Fibroblast of lung (primary cell): ENCODE results near the gene CENPP. TPM values are rescaled to one million over a fixed set of nuclear protein-coding genes. Genes with fewer than 3 reads are reported as not detected.
A peak's percentile ranks its signal among the peaks of the same experiment; 100 is the strongest.

Experiments
- DNase-seq, 2 donors: peaks; one replicate each; pipeline versions ENCODE4 v3.0.0 to v3.0.0-alpha.2; 2010; ENCODE audit warnings: low read depth in 2 of 2
- H2AFZ ChIP-seq: 2 replicates; pipeline ENCODE4 v1.5.1; 2012; ENCODE audit warnings: low read length, control low read depth, inconsistent platforms
- H3K27ac ChIP-seq: 2 replicates; pipeline ENCODE4 v1.5.1; 2011; ENCODE audit warnings: low read length, control low read depth; ENCODE audit not compliant: insufficient read depth
- H3K27me3 ChIP-seq: 2 replicates; pipeline ENCODE4 v1.5.1; 2011; ENCODE audit warnings: mild to moderate bottlenecking, low read length; ENCODE audit not compliant: control insufficient read depth, insufficient read depth
- H3K36me3 ChIP-seq: 2 replicates; pipeline ENCODE4 v1.5.1; 2011; ENCODE audit warnings: low read length; ENCODE audit not compliant: control insufficient read depth, insufficient read depth
- H3K4me1 ChIP-seq: 2 replicates; pipeline ENCODE4 v1.5.1; 2011; ENCODE audit warnings: low read length; ENCODE audit not compliant: control insufficient read depth, insufficient read depth; ENCODE audit errors: extremely low read depth
- H3K4me2 ChIP-seq: 2 replicates; pipeline ENCODE4 v1.5.1; 2011; ENCODE audit warnings: low read length, control low read depth; ENCODE audit not compliant: insufficient read depth; ENCODE audit errors: extremely low read depth
- H3K4me3 ChIP-seq, 4 experiments: fragments of 200-600 bp in 1 of 4; sonication (generic) in 1 of 4; replicated peaks in 1 of 4; 2 replicates each; pipeline ENCODE4 v1.5.1; 2011 to 2016; ENCODE audit warnings: low read length in 4 of 4, low read depth in 3 of 4, mild to moderate bottlenecking in 3 of 4, control low read depth in 2 of 4, inconsistent platforms in 1 of 4, mixed read lengths in 1 of 4; ENCODE audit not compliant: insufficient read depth in 1 of 4; ENCODE audit errors: control extremely low read depth in 1 of 4
- H3K79me2 ChIP-seq: 2 replicates; pipeline ENCODE4 v1.5.1; 2012; ENCODE audit warnings: mild to moderate bottlenecking, low read length, inconsistent platforms; ENCODE audit not compliant: control insufficient read depth, insufficient read depth
- H3K9ac ChIP-seq: 2 replicates; pipeline ENCODE4 v1.5.1; 2011; ENCODE audit warnings: mild to moderate bottlenecking, low read length, control low read depth; ENCODE audit not compliant: insufficient read depth
- H3K9me3 ChIP-seq: 2 replicates; pipeline ENCODE4 v1.5.1; 2012; ENCODE audit warnings: low read depth, low read length; ENCODE audit not compliant: control insufficient read depth, insufficient read depth
- H4K20me1 ChIP-seq: 2 replicates; pipeline ENCODE4 v1.5.1; 2011; ENCODE audit warnings: low read length; ENCODE audit not compliant: control insufficient read depth, insufficient read depth; ENCODE audit errors: extremely low read depth
- EZH2 ChIP-seq: IDR thresholded peaks from 2 replicates; pipeline ENCODE4 v1.5.1; 2012; ENCODE audit warnings: low read length, control low read depth, mild to moderate bottlenecking; ENCODE audit errors: missing control alignments
- polyA plus RNA-seq, 2 donors: library from polyadenylated mRNA; depleted of rRNA in 1 of 2; stranded (reverse) in 1 of 2; unstranded in 1 of 2; fragments of >200 nt; gene quantifications; 2 replicates each; pipeline ENCODE4 v1.2.1, GENCODE V29; 2011 to 2012; ENCODE audit warnings: missing spikeins in 1 of 2
- total RNA-seq: library from RNA; depleted of rRNA; stranded (reverse); fragments of >200 nt; gene quantifications from 2 replicates; pipeline ENCODE4 v1.2.1, GENCODE V29; 2014
- TF ChIP-seq, protein P1 (sequence below), 2 donors: IDR thresholded peaks in 1 of 2; conservative IDR thresholded peaks in 1 of 2; 1 replicate in 1 of 2; 2 replicates in 1 of 2; pipeline ENCODE4 v1.5.1; 2011 to 2012; ENCODE audit warnings: low read length in 2 of 2, control low read depth in 1 of 2, inconsistent platforms in 1 of 2, low read depth in 1 of 2, mild to moderate bottlenecking in 1 of 2

The CENPP gene
- total and polyA plus RNA-seq, 2 donors (not counting 1 experiment from before 2014, with no cell fraction given) = 1.7 to 2.4 TPM

DNA sequence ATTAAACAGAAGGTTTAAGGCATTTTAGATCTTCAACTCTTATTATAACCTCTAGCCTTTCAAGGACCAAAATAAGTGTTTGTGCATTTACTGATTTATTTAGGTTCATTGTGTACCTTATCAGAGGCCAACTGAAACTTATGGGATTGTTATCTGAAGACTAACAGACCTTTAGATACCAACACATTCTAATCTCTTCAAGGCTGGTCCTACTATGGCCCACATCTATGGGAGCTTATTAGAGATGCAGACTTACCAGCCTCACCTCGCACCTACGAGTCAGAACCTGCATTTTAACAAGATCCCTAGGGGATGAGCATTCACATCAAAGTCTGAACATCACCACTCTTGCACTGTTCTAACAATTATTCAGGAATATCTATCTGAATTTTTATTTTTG lies 34.2 kb upstream of the CENPP start:
- H3K4me1 ChIP-seq = peaks cover 2% of the 10 kb centered on the region
- H3K79me2 ChIP-seq = peaks cover 51% of the 10 kb centered on the region
- no peak for DNase-seq
- H3K4me3 ChIP-seq = peak overlapping the region in 2 of 4 experiments; percentile 87 to 89
- H3K27ac ChIP-seq = no peak overlapping the region
- H3K4me2 ChIP-seq = peak overlapping the region; percentile 77
- no peak overlapping the region for H3K9ac ChIP-seq
- peaks cover 2% of the 10 kb centered on the region for H3K36me3 ChIP-seq
- no peak overlapping the region for H2AFZ ChIP-seq
- H4K20me1 ChIP-seq = no peaks in the 10 kb centered on the region
- no peaks in the 10 kb centered on the region for H3K27me3 ChIP-seq
- no peak for TF ChIP-seq EZH2
- TF ChIP-seq, protein P1, sequence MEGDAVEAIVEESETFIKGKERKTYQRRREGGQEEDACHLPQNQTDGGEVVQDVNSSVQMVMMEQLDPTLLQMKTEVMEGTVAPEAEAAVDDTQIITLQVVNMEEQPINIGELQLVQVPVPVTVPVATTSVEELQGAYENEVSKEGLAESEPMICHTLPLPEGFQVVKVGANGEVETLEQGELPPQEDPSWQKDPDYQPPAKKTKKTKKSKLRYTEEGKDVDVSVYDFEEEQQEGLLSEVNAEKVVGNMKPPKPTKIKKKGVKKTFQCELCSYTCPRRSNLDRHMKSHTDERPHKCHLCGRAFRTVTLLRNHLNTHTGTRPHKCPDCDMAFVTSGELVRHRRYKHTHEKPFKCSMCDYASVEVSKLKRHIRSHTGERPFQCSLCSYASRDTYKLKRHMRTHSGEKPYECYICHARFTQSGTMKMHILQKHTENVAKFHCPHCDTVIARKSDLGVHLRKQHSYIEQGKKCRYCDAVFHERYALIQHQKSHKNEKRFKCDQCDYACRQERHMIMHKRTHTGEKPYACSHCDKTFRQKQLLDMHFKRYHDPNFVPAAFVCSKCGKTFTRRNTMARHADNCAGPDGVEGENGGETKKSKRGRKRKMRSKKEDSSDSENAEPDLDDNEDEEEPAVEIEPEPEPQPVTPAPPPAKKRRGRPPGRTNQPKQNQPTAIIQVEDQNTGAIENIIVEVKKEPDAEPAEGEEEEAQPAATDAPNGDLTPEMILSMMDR (conservative IDR thresholded peaks at IDR 0.05 in 1 of 2, IDR thresholded peaks at IDR 0.05 in 1 of 2; ENCODE audit: low read depth in 1 of 2, low read length in 2 of 2) = no peak
- no peaks in the 10 kb centered on the region for H3K9me3 ChIP-seq

DNA sequence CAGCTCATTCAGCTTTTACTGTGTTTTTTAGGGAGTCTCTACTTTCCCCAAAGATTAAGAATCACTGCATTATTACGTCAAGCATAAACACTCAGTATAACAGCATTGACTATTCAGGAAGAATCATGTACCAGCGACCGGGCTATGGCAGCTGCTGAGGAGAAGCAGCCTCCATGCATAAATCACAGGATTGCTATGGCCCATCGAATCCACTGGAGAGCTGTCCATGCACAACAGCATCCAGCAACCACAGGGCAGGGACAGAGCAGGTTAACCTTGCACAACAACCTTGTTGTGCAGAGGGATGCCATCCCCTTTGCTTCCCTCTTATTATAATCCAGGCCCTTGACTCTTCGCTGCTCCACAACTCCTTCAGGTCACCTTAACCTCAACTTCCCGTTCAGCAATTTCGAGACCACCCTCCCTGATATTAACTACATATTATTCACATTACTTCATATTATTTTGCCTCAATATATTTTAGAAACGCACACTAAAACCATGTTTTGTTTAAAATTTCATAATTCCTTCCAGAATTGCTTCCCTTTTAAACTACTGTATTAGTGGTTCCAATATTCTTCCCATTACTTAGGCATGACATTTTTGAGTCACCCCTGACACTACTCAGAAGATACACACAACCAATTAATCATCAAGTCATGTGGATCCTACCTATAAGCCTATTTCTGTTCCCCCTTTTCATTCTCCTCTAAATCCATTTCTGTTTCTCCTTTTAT lies 33.2 kb upstream of the CENPP start:
- H3K9ac ChIP-seq = no peak overlapping the region
- no peaks in the 10 kb centered on the region for H3K9me3 ChIP-seq
- H2AFZ ChIP-seq = no peak overlapping the region
- no peaks in the 10 kb centered on the region for H3K27me3 ChIP-seq
- peak overlapping the region; percentile 77 for H3K4me2 ChIP-seq
- DNase-seq = peak; percentile 9 to 25
- peaks cover 2% of the 10 kb centered on the region for H3K36me3 ChIP-seq
- peaks cover 49% of the 10 kb centered on the region for H3K79me2 ChIP-seq
- TF ChIP-seq EZH2 = no peak
- TF ChIP-seq, protein P1 (conservative IDR thresholded peaks at IDR 0.05 in 1 of 2, IDR thresholded peaks at IDR 0.05 in 1 of 2; ENCODE audit: low read depth in 1 of 2, low read length in 2 of 2) = no peak
- H4K20me1 ChIP-seq = no peaks in the 10 kb centered on the region
- H3K4me1 ChIP-seq = peaks cover 2% of the 10 kb centered on the region
- H3K27ac ChIP-seq = peak overlapping the region; percentile 81
- H3K4me3 ChIP-seq = peak overlapping the region; percentile 81 to 92 (median 88)

DNA sequence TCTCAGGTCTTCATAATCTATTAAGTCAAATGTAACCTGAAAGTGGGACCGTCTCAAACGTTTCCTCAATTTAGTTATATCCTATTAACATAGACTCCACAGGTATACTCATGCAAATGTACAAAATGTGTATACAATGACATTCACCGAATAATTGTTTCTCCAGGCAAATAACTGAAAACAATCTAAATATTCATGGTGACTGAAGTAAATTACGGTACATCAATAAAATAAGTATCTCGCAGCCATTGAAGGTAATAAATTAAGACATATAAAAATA lies 32.7 kb upstream of the CENPP start:
- H3K27ac ChIP-seq = peak overlapping the region; percentile 81
- H3K79me2 ChIP-seq = peaks cover 49% of the 10 kb centered on the region
- DNase-seq = no peak
- H3K27me3 ChIP-seq = no peaks in the 10 kb centered on the region
- TF ChIP-seq EZH2 = no peak
- TF ChIP-seq, protein P1 (conservative IDR thresholded peaks at IDR 0.05 in 1 of 2, IDR thresholded peaks at IDR 0.05 in 1 of 2; ENCODE audit: low read depth in 1 of 2, low read length in 2 of 2) = no peak
- peaks cover 2% of the 10 kb centered on the region for H3K4me1 ChIP-seq
- no peaks in the 10 kb centered on the region for H3K9me3 ChIP-seq
- no peaks in the 10 kb centered on the region for H4K20me1 ChIP-seq
- H3K36me3 ChIP-seq = peaks cover 2% of the 10 kb centered on the region
- H3K4me2 ChIP-seq = peak overlapping the region; percentile 77
- peak overlapping the region; percentile 77 for H3K9ac ChIP-seq
- no peak overlapping the region for H2AFZ ChIP-seq
- H3K4me3 ChIP-seq = peak overlapping the region; percentile 81 to 92 (median 88)
